Measurements from ENCODE around the gene PPM1B.
"Not testable (repeated sequence)": the region's sequence is repeated elsewhere in the genome, so short reads cannot be mapped to it uniquely, and the experiment has no call there.

The PPM1B gene

DNA sequence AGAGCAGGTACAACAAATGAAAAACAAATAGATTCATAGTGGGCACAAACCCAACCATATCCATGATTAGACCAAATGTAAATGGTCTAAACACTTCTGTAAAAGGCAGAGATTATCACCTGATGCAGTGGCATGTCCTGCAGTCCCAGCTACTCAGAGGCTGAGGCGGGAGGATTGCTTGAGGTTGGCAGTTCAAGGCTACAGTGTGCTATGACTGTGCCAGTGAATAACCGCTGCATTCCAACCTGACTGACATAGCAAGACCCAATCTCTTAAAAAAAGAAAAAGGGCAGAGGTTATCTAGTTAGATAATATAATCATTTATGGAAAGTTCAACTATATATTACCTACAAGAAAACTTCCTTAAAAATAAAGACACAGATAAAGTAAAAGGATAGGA lies 85.3 kb downstream of the PPM1B start:
- no peak for DNase-seq (ENCODE audit: low spot score)

DNA sequence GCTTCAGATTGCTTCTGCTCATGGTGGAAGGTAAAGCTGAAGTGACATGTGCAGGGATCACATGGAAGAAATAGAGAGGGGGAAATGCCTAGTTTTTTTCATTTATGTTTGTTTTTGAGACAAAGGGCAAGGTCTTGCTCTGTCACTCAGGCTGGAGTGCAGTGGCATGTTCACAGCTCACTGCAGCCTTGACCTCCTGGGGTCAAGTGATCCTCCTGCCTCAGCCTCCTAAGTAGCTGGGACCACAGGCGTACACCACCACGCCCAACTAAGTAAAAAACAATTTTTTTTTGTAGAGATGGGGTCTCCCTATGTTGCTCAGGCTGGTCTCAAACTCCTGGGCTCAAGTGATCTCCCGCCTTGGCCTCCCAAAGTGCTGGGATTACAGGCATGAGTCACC lies 87.0 kb downstream of the PPM1B start:
- not testable (repeated sequence) for DNase-seq (ENCODE audit: low spot score)

DNA sequence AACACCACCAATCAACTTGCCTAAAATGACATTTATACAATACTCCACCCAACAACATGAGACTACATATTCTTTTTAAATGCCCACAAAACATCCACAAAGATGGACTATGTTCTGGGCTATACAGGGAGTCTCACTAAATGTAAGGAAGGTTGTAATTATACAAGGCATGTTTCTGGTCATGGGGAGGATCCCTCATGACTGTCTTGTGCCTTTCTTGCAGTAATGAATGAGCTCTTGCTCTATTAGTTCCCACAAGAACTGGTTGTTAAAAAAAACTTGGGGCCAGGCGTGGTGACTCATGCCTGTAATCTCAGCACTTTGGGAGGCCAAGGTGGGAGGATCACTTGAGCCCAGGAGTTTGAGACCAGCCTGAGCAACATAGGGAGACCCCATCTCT lies 89.1 kb downstream of the PPM1B start:
- DNase-seq (ENCODE audit: low spot score): not testable (repeated sequence)

DNA sequence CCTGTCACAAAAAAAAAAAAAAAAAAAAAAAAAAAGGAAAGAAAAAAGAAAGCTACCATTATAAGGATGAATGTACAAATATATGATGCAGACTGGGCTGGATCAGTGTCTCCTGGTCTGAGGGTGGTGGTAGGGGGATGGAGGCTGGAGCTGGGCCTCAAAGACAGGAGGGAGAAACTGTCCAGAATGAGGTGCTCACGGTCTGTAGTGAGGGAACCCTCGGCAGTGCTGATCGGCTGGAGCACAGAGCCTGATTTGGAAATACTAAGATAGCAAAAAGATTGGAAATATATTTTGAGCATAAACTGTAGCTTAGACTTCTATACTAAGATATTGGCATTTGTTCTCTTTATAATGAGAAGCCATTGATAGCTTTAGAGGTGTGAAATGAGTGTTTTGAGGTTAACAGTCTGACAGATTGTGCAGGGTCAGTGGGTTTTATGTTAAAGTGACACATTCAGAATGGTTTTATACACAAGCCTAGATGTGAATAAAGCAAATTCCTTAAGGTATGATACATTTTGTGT lies 98.7 kb downstream of the PPM1B start:
- no peak for DNase-seq (ENCODE audit: low spot score)

DNA sequence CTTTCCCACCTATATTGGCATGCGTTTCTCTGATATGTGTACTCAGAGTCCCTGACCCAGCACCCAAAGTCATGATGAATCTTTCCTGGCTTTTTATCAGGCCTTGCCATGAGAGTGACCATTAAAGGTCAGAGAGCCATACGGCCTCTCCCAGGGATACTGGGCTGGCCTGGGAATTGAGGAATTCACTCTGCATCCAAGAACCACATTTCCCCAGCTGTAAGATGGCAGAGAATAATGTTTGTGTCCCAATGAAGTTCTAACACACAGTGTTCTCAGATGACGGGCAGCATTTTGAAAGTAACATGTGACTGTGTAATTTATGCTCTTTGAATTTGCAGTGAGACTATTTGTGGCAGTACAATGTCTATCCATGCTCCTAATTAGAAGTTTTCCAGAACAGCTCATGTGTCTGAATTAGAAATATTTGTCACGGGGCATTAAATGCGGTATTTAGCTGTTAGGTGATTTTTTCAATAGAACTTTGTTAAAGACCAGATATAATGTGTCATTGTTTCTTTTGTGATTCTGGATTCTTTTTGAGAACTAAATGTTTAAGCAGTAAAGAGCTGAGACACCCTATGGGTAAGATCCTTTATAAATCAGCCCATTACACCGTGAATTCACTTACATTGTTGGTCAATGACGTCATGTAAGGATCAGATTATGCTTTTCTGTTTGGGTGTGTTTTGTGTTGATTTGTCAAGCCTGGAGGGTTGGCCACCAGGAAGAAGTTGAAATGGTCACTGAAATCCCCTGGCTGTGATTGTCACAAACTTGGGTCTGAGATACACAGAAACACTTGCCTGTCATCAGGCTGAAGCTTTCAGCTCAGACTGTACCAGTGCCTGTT lies 99.3 kb downstream of the PPM1B start:
- no peak for DNase-seq (ENCODE audit: low spot score)

DNA sequence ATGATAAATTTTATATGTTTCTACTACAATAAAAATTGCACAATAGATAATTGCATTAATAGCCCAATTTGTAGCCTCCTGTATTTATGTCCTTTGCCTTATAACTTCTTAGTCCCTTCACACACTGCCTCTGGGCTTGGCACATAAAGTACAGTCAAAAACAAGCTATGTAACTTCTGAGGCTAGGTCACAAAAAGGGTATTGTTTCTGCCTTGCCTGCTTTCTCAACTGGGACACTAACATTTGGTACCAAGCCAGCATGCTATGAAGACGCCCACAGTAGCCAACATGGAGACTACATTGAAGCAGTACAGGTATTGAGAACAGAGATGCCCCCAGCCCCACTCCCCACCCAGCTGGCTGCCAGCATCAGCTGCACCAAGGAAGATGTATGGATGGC lies 101.2 kb downstream of the PPM1B start:
- no peak for DNase-seq (ENCODE audit: low spot score)

- DNase-seq (ENCODE audit: low spot score): no peak
These were observed 102.6 kb downstream of the PPM1B start for GRCh38 chr2:44271296-44271695.

DNA sequence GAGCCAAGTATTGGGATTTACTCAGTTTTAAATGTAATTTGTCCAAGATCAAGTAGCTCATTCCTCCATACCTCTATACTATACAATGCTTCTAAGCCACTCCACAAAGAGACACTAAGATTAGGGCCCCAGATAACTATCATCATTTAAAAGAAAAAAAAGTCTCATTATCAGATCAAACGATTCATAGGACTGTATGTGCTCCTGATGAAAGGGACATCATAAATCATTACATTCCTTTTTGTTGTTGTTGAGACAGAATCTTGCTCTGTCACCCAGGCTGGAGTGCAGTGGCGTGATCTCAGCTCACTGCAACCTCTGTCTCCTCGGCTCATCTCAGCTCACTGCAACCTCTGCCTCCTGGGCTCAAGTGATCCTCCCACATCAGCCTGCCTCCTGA lies 104.4 kb downstream of the PPM1B start:
- no peak for DNase-seq (ENCODE audit: low spot score)

DNA sequence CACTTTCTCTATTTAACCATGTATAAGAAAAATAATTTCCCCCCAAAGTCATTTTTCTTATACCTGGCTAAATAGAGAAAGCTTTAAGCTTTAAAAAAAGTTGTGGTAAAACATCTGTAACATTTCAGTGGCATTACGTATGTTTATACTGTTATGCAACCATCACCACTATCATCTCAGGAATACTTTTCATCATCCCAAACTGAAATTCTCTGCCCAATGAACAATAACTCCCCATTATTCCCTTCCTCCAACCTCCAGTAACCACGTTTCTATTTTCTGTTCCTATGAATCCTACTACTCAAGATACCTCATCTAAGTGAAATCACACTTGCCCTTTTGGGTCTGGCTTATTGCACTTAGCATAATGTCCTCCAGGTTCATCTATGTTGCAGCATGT lies 104.9 kb downstream of the PPM1B start:
- no peak for DNase-seq (ENCODE audit: low spot score)

DNA sequence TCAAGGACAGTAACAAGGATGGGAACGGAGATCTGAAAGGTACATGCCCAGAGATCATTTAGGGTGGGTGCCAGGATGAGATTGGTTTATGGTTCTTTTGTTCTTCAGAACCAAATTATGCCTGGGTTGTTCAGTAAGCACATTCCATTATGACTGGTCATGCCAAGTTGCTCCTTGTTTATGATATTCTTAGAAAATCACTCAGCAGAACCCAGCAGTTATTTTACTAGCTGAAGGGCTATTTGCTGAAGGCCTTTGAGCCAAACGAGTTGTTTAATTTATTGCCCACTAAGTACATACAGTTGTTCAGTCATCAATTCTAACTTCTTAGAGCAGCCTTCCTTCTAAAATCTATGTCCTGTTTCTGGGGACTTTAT lies 107.2 kb downstream of the PPM1B start:
- no peak for DNase-seq (ENCODE audit: low spot score)

DNA sequence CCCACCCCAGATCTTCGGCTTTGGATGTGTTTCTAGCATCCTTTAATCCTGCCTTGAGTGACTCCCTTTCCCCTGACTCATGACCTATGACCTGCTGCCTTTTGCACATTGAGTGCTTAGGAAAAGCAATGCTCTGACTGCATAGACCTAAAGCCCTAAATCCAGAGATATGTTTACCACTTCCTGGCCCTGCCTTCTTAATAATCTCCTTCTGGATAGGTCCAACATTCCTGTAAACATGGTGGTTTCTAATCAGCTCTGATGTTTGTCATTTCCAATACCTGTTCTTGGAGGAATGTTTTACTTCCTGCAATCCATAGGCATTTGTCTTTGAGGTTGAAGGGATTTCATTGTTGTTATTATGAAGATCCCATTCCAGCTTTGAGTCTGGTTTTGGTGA lies 108.9 kb downstream of the PPM1B start:
- no peak for DNase-seq (ENCODE audit: low spot score)

DNA sequence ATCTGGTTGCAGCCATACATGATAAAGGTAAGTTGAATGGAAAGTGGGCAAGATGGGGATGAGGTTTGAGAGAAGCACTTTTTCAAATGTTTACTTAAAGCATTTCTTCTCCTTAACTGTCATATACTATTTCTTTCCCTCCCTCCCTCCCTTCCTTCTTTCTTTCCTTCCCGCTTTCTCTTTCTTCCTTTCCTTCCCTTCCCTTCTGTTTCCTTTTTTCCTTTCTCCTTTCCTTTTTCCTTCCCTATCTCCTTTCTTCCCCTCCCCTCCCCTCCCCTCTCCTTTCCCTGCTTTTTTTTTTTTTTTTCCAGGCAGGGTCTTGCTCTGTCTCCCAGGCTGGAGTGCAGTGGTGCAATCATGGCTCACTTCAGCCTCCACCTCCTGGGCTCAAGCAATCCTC lies 112.2 kb downstream of the PPM1B start:
- no peak for DNase-seq (ENCODE audit: low spot score)

Measured in germinal center (tissue), 1 donor.